Measurements from ENCODE around the gene SMIM29.

SMIM29 gene

DNA sequence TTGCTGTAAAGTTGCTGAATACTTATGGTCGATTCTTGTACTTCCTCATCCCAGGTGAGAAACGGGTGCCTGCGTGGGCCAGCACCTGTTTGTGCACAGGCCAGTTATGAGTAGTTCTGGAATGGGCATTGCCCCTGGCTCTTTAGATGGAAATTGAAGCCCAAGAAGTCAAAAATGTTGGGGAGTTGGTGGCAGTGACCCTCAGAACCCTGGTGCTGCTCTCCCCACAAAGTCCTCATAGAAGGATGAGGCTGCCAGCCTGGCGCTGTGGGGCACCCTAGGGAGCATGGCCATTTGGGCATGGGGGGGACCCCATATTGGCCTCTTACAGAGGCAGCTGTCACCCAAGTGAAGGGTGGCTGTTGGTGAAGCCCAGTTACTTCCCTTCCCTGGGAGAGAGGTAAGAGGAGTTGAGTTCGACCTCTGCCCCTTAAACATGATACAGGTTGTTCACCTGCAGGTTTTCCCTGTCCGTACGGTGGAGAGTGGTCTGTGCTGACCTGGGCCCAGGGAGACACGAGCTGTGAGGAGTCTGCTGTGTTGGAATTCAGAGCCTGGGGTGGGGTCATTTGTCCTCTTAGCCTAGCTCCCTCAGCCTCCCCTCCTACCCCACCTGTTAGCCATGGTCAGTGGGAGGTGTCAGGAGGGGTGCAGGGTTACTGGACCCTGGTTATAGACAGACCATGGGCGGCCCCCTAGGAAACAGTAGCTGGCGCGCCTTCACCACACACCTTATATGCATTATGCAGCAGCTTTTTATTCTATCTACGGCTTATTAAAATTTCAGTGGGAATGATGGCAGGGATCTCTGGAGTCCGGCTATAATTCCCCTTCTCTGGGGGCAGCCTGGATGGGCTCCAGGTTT lies 7.2 kb downstream of the SMIM29 start:
- no peak for DNase-seq (ENCODE audit: low read depth in 1 of 2, low spot score in 1 of 2)

DNA sequence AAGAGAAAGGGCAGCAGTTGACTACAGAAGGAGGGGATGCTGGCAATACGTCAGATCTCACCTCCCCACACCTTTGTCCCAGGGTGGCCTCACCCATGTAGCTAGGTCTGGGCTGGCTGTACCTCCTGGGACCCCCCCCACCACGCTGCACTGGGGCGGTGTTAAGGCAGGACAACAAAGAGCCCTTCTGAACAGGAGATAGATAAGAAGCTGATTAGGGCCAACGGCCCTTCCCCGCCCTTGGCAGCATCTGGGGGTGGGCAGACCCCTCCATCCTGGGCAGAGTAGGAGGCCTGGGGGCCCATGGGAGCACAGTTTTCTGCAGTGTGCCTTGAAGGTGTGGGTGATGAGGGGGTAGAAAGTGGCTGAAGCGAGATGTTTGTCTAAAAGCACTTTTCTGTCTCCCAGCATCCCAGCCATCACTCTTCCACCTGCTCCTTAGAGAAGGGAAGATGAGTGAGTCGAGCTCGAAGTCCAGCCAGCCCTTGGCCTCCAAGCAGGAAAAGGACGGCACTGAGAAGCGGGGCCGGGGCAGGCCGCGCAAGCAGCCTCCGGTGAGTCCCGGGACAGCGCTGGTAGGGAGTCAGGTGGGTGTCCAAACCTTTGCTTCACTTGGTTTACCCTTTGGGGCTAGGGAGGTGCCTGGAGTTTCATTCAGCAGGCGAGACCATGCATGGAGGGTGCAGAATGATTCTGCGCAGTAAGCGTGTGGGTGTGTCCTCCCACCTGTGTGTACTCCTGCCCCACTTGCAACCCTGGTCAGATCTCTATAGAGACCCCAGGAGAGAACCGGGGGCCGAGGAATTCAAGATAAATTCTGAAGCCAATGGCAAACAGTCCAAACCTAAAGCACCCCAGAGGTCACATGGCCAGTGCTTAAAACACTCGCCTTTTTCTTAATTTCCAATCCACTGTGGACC lies 8.2 kb downstream of the SMIM29 start:
- DNase-seq (ENCODE audit: low read depth in 1 of 2, low spot score in 1 of 2) = no peak

DNA sequence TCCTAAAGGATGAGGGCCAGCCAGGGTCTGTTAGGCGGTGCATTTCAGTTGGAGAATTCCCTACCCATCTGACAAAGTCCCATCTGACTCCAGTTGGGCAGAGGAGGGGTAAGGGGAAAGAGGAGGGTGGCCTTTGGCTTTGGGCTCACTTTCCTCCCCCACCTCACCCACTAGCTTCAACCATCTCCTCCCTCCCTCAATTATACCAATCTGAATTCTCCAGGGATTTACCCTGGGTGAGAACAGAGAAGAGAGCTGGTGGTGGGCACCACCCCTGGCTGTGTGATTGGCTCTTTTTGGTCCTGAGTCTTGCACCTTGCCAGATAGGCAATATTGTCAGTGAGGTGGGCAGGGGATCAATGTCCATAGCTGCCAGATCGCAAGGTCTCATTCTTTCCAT lies 8.9 kb downstream of the SMIM29 start:
- DNase-seq (ENCODE audit: low read depth in 1 of 2, low spot score in 1 of 2) = no peak

- no peak for DNase-seq (ENCODE audit: low read depth in 1 of 2, low spot score in 1 of 2)
These were observed 9.3 kb downstream of the SMIM29 start for GRCh38 chr6:34239500-34239825.

DNA sequence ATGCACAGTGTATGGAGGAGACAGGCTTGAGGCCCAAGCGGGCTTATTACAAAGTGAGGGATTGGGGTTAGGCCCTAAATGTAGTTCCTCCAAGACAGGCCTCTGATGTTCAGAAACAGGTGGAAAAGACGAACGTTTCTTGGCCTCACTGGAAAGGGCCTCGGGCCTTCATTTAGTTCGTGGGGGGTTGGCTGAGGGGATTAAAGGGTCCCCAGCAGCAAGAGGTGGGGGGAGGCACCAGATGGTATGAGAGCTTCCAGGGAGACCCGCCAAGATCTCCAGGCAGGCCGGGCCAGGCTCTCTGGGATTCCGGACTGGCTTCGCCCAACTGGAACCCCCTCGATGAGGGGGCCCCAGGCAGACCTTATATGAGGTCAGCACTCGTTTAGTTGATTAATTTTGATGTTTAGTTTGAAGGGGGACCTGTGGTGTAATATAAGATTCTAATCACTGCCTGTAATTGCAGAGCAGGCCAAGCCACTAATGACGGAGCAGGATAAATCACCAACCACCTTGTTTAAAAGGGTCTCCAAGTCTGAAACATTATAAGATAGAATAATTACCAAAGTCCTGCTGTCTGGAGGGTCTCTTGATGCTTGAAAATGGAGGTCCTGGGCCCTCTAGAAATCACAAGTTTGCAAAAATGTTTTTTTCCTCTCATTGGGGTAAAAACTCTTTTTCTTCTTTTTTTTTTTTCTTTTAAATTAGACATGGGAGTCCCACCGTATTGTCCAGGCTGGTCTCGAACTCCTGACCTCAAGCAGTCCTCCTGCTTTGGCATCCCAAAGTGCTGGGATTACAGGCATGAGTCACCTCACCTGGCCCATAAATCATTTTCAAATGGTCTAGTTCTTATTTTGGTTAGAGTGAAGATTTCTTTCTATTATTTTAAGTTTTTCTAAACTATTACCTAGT lies 10.0 kb downstream of the SMIM29 start:
- DNase-seq (ENCODE audit: low read depth in 1 of 2, low spot score in 1 of 2) = no peak

- DNase-seq (ENCODE audit: low read depth in 1 of 2, low spot score in 1 of 2) = peak; percentile 32 to 71
These were observed 10.9 kb downstream of the SMIM29 start for GRCh38 chr6:34237722-34238584.

DNA sequence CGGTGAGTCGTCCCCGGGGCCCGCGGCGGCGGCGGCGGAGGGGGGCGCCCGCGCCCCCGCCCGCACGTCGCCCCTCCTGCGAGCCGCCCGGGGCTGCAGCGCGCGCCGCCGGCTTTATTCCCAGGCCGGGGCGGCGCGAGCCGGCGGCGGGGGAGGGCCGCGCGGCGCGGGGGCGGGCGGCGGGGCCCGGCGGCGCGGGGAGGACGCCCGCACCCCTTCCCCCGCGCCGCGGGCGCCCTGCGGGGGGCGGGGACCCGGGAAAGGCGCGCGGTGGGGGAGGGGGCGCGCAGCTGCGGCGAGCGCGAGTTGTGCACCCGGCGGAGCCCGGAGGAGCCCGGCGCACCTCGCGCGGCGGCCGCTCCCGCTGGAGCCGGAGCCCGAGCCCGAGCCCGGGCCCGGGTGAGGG lies 11.5 kb downstream of the SMIM29 start:
- no peak for DNase-seq (ENCODE audit: low read depth in 1 of 2, low spot score in 1 of 2)

DNA sequence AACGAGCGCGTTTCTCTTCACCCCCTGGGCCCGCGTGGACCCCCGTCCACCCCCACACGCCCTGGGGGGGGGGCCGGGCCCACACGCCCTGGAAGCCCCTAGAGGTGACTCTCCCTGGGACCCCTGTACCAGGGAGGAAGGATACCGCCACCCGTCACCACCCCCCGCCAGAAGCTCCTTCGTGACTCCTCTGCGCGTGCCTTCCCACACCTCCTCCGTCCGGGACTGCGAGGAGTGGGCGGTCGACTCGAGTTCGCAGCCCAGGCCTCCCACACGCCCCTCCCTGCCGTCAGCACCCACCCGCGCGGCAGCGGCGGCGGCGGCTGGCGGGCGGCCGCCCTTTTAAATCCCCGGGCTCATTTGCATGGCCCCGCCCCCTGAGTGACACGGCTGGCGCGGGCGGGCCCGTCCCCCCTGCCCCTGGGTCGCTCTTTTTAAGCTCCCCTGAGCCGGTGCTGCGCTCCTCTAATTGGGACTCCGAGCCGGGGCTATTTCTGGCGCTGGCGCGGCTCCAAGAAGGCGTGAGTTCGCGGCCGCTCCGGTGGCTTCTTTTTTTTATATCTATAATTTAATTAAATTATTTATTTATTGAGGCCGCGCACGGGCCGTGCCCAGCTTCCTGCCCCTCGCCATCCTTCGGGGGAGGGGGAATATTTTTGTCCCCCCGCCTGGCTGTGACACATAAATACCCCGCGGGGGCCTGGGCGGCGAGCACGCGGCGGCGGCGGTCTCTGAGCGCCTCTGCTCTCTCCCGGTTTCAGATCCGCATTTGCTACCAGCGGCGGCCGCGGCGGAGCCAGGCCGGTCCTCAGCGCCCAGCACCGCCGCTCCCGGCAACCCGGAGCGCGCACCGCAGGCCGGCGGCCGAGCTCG lies 12.1 kb downstream of the SMIM29 start, which contains the start of gene HMGA1:
TSS of gene HMGA1 (plus strand) at position 431 of the 873 bp plus-strand sequence. CDS start 3,908 bp downstream, outside the sequence.
- peak; percentile 72 to 86 for DNase-seq (ENCODE audit: low read depth in 1 of 2, low spot score in 1 of 2)

DNA sequence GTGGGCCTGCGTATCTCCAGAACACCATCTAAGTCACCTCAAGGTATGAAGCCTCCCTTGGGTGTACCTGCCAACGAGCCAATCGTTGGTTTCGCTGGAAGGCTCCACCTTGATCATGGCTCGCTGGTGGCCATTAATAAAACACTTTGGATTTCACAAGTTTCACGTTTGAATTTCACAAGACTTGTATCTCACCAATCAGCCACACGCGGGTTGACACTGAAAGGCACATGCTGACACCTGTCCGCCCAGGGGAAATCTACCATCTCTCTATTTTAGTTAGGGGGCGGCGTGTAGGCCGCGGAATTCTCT lies 12.7 kb downstream of the SMIM29 start:
- DNase-seq (ENCODE audit: low read depth in 1 of 2, low spot score in 1 of 2) = peak in 1 of 2 donors; percentile 34

DNA sequence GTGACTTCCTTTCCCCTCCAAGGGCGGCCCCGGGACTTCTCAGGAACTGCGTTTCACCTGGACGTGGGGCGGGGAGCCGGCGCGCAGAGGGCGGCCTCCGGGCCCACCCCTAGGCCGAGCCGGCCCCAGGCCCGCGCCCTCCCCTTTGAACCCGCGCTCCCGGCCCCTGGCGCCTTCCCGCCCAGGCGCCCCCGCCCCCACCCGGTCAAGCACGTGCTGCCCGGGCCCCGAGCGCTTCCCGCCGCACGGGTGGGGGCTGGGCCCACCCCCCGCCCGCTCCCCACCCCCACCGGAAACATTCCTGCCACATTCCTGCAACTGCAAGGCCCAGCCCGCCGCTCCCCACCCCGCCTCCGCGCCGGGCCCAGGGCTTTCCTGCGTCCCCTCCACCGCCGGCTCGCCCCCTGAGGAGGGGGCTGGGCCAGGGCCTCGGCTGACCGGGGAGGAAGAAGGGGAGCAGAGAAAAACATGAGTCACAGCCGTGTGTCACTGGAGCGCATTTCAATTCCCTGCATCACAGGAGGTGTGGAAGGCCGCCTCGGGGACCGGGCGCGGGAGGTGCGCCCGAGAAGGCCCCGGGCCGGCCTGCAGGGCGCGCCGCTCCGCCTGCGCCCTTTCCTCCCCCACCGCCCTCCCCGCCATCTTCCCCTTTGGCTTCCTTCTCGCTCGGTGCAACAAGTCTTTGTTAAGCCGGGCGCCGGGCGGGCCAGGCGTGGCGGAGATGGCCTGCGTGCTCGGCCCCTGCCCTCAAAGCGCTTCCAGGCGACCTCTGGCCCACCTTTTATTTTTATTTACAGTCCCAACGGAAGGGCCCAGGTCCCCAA lies 13.3 kb downstream of the SMIM29 start:
- DNase-seq (ENCODE audit: low read depth in 1 of 2, low spot score in 1 of 2) = peak; percentile 37 to 59

DNA sequence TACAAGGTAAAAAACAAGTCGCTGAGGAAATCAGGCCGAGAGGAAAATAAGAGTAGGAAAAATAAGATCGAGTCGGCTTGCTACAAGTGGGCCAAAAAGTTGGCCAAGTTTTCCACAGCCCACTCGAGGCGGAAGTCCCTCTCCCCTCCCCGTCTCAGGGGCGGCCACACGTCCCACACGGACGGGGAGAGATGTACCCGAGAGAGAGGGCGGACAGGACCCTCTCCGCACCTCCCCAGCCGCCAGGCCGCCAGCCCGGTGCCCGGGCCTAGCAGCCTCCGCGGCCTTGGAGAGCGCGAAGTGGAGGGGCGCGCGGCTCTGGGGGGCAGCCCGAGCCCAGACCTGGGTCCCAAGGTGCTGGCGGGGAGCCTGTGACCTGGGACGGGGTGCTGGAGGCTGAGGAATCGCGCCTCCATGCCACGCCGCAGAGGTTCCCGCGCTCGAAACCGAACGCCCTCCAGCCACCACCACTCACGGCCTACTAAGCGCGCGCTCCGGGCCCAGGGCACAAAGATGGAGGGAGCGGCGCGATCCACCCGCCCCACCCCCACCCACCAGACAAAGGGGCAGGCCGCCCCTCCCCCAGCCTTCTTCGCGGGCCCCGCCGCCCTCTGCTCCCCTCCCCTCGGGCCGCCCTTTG lies 14.0 kb downstream of the SMIM29 start:
- no peak for DNase-seq (ENCODE audit: low read depth in 1 of 2, low spot score in 1 of 2)

DNA sequence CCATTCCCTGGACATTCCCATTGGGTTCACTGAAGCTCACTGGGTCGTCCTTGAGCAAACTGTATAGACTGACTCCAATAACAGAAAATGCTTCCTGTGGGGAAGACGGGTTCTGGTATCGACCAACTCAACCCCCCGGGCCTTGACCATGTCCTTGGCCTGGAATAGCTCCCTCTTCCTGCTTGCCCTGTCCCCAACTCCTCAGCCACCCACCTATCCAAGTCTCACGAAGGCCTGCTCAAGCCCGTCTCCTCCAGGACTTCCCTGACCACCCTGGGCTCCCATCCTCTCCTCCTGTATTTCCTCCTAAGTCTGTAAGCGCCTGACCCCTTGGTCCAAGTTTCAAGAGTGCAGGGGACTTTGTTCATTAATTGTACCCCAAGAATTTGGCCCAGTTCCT lies 14.9 kb downstream of the SMIM29 start:
- DNase-seq (ENCODE audit: low read depth in 1 of 2, low spot score in 1 of 2) = no peak

DNA sequence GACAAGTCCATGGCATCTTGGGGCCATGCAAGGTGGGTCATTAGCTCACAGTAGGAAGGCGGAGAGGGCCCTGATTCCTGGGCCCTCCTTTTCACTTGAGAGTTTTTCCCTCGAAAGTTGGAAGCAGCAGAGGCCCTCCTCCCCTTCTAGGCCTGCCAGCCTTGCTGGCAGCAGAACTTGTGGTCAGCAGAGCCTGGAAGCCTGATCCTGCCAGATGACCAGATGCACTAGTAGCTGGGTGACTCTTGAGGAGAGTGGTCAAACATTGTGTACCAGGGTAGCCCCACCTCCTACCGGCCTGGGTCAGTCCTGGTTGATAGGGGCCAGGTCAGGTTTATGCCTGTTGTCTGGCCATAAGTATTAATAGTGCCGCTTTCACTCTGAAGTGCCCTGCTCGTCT lies 15.9 kb downstream of the SMIM29 start:
- DNase-seq (ENCODE audit: low read depth in 1 of 2, low spot score in 1 of 2) = no peak

- no peak for DNase-seq (ENCODE audit: low read depth in 1 of 2, low spot score in 1 of 2)
These were observed 17.1 kb downstream of the SMIM29 start for GRCh38 chr6:34231566-34232336.

DNA sequence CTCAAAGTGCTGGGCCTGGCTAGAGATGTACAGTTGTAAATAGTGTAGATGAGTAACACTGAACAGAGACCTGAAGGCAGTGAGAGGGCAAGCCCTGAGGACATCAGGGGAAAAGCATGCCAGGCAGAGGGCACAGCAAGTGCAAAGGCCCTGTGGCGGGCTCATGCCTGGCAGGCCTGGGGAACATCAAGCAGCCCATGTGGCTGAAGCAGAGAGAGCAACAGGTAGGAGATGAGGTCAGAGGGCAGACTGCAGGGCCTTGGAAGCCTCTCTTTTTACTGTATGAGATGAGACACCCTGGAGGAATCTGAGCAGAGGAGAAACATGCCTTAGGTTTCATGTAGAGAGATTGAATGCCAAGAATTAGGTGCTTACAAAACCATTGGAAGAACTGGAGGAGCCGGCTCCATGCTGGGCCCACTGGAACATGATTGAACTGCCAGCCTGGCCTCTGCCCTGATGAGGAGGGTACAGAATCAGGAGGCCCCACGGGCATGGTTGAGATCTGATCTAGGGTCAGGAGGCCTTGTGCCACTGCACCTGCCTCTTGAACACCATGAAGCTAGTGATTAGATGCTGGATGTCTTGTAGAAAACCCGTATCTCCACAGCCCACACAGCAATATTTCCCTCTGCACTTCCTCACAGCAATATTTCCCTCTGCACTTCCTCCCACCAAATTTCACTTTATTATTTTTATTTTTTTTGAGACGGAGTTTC lies 18.0 kb downstream of the SMIM29 start:
- DNase-seq (ENCODE audit: low read depth in 1 of 2, low spot score in 1 of 2) = no peak

DNA sequence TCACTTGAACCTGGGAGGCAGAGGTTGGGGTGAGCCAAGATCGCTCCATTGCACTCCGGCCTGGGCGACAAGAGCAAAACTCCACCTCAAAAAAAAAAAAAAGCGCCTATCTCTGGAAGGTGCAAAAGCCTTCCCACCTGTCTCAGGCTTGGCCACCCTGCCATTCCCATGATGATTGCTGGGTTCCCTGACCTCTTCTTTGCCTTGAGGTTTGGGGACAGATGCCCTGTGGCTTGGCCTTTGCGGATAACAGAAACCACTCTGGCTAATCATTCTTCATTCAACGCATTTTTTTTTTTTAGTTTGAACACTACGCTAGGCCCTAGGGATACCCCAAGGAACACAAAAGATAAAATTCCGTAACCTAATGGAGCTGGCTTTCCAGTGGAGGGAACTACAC lies 18.9 kb downstream of the SMIM29 start:
- DNase-seq (ENCODE audit: low read depth in 1 of 2, low spot score in 1 of 2) = no peak
